Type B pancreatic cell (in vitro differentiated cells): ENCODE results near the gene SNX17. TPM values are rescaled to one million over a fixed set of nuclear protein-coding genes. Genes with fewer than 3 reads are reported as not detected.

Experiments used
- DNase-seq: peaks from one replicate; pipeline ENCODE4 v3.0.0; 2021; ENCODE audit warnings: mixed read lengths; ENCODE audit not compliant: unreplicated experiment; ENCODE audit errors: extremely low spot score
- H3K27ac Mint-ChIP-seq: 2 replicates; pipeline ENCODE4 v1.8.0; 2021; ENCODE audit warnings: mild to moderate bottlenecking, mixed read lengths
- H3K27me3 Mint-ChIP-seq: 2 replicates; pipeline ENCODE4 v1.8.0; 2021; ENCODE audit warnings: mixed read lengths
- H3K36me3 Mint-ChIP-seq: 2 replicates; pipeline ENCODE4 v1.8.0; 2021; ENCODE audit warnings: mixed read lengths
- H3K4me1 Mint-ChIP-seq: one replicate; pipeline ENCODE4 v1.8.0; 2021; ENCODE audit warnings: mixed read lengths; ENCODE audit not compliant: unreplicated experiment
- H3K4me3 Mint-ChIP-seq: 2 replicates; pipeline ENCODE4 v1.8.0; 2021; ENCODE audit warnings: mild to moderate bottlenecking, mixed read lengths
- H3K9me3 Mint-ChIP-seq: 2 replicates; pipeline ENCODE4 v1.8.0; 2021; ENCODE audit warnings: mixed read lengths
- total RNA-seq: library from RNA; stranded (reverse); gene quantifications from 2 replicates; pipeline ENCODE4 v1.2.1, GENCODE V29; 2021; ENCODE audit warnings: low replicate concordance
- TF ChIP-seq, protein P1 (sequence below): fragments of 200-600 bp; sonication (generic); conservative IDR thresholded peaks from 2 replicates; pipeline ENCODE4 v1.5.0; 2021; ENCODE audit warnings: antibody characterized with exemption, mild to moderate bottlenecking

SNX17 gene
- total RNA-seq, 1 donor from 2014 or later: 94.3 TPM

DNA sequence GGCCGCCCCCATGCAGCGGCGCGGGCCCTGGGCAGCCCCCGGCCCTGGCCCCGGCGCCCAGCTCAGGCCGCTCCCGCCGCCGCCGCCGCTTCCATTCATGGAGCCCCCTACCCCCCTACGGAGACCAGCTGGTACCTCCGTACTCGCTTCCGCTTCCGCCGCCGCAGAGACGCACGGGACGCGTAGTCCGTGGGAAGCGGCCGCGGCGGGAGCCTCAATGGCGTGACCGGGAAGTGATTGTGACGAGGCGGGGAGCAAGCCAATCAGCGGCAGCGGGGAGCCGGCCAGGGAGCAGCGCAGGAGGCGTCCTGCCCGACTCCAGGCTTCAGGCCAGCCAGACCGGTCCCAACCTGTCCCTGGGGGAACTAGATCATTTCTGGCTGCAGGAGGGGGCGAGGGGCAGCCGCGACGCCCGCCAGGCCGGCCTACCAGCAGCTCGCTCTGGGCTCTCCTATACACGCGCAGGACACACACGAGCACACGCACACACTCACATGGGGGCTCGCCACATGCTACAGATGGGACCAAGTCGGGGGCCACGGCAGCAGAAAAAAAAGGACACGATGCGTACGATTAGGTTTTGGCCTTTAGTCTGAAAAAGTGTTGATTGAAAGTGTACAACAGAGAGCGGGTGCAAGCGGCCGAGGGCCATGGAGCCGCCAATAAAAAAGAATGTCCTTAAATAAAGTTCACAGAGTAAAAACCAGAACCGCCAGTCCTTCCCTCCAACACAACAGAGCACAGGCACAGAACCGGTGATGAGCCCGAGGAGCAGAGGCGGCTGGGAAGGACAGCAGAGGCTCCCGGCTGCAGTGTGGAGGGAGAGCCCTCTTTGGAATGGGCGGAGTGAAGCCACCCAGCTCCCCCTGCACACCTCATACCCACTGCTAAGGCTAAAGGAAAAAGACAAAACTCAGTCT lies 10.5 kb downstream of the SNX17 start, which contains the start of gene ZNF513:
ZNF513 (minus strand) TSS at position 109 of the 920 bp plus-strand sequence. CDS start 208 bp downstream, outside the sequence.
- TF ChIP-seq, protein P1, sequence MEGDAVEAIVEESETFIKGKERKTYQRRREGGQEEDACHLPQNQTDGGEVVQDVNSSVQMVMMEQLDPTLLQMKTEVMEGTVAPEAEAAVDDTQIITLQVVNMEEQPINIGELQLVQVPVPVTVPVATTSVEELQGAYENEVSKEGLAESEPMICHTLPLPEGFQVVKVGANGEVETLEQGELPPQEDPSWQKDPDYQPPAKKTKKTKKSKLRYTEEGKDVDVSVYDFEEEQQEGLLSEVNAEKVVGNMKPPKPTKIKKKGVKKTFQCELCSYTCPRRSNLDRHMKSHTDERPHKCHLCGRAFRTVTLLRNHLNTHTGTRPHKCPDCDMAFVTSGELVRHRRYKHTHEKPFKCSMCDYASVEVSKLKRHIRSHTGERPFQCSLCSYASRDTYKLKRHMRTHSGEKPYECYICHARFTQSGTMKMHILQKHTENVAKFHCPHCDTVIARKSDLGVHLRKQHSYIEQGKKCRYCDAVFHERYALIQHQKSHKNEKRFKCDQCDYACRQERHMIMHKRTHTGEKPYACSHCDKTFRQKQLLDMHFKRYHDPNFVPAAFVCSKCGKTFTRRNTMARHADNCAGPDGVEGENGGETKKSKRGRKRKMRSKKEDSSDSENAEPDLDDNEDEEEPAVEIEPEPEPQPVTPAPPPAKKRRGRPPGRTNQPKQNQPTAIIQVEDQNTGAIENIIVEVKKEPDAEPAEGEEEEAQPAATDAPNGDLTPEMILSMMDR: no peak
- no peaks in the 10 kb centered on the region for H3K27me3 Mint-ChIP-seq
- H3K4me3 Mint-ChIP-seq: peak within 1 kb of the TSS; percentile 88
- peak; percentile 96 for DNase-seq
- H3K4me1 Mint-ChIP-seq: peaks cover 24% of the 10 kb centered on the region
- H3K9me3 Mint-ChIP-seq: no peaks in the 10 kb centered on the region
- peaks cover 26% of the 10 kb centered on the region for H3K36me3 Mint-ChIP-seq
- H3K27ac Mint-ChIP-seq: peak within 1 kb of the TSS; percentile 97

DNA sequence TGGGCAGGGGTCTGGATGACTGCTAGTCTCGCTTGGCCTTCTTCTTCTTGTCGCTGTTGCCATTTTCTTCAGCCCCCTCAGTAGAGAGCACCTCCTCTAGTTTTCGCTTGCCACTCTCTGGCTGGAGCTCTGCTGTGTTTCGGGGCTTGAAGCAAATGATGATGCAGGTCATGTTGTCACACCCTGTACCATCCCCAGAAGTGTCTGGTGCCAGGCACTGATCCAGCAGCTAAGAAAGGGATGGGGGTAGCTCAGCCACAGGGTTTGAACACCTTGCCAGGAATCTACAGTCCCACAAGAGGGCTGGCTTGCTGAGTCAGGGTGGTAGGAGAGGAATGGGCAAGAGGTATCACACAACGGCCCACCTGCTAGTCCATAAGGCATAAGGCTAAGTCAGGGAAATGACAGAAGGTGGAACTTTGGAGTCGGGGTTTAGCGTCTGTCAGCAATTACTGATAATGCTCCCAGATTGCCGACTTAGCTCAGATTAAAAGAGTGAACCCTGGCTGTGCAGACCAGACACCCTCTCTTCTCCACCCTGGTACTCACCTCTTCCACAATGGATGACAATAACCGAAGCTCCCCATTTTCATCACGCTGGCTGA lies 11.3 kb downstream of the SNX17 start:
- Mint-ChIP-seq H3K4me3 (peak overlapping the region; percentile 88), H3K36me3 (peaks cover 28% of the 10 kb centered on the region), H3K4me1 (peaks cover 24% of the 10 kb centered on the region), H3K27ac (peak overlapping the region; percentile 97), H3K9me3 (no peaks in the 10 kb centered on the region), H3K27me3 (no peaks in the 10 kb centered on the region)
- no peak for DNase-seq
- TF ChIP-seq, protein P1: no peak

DNA sequence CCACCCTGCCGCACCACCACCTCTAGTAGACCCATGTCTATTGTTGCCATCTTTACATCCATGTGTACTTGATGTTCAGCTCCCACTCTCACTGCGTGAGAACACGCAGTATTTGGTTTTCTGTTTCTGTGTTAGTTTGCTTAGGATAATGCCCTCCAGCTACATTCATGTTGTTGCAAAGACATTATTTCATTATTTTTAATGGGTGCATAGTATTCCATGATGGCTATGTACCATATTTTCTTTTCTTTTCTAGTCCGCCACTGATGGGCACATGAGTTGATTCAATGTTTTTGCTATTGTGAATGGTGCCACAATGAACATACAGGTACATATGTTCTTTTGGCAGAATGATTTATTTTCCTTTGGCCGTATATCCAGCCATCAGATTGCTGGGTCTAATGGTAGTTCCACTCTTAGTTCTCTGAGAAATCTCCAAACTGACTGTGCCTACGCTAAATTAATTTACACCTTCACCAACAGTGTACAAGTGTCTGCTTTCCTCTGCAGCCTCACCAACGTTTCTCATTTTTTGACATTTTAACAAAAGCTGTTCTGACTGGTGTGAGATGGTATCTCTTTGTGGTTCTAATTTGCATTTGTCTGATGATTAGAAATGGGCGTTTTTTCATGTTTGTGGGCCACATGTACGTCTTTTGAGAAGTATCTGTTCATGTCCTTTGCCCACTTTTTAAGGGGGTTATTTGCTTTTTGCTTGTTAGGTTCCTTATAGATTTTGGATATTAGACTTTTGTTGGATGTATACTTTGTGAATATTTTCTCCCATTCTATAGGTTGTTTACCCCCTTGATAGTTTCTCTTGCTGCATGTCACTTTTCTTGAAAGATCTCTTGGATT lies 20.6 kb downstream of the SNX17 start:
- TF ChIP-seq, protein P1: no peak
- DNase-seq: no peak
- Mint-ChIP-seq H3K36me3 (peaks cover 11% of the 10 kb centered on the region), H3K9me3 (no peaks in the 10 kb centered on the region), H3K27me3 (no peaks in the 10 kb centered on the region), H3K4me1 (no peaks in the 10 kb centered on the region), H3K27ac (no peak overlapping the region), H3K4me3 (no peak overlapping the region)

DNA sequence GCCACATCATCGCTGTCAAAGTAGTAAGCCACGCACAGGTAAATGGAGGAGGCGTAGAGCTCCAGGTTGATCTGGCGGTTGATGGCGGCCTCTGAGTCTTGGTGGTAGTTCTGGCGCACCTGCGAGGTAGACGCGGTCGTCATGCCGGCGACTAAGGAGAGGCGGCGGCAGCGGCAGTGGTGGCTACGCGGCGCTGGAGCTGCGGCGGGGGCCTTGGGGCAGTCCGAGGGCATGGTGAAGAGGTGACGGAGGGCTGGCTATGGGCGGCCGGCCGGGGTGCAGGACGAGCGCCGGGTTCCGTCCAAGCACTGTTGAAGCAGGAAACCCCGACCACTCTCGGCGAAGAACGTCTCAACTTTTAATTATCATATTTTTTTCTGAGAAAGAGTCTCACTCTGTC lies 22.8 kb downstream of the SNX17 start:
- Mint-ChIP-seq H3K9me3 (no peaks in the 10 kb centered on the region), H3K27me3 (no peaks in the 10 kb centered on the region), H3K4me1 (no peaks in the 10 kb centered on the region), H3K27ac (no peak overlapping the region), H3K4me3 (no peak overlapping the region), H3K36me3 (peaks cover 15% of the 10 kb centered on the region)
- TF ChIP-seq, protein P1: no peak
- DNase-seq: no peak

DNA sequence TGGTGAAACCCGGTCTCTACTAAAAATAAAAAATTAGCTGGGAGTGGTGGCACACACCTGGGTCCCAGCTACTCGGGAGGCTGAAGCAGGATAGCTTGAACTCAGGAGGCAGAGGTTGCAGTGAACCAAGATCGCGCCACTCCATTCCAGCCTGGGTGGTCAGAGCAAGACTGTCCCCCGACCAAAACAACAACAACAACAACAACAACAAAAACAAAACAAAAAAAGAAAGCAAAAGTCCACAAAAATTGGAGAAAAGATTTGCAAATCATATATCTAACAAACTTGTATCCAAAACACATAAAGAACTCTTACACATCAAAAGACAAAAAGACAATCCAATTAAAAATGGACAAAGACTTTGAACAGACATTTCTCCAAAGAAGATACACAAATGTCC lies 28.5 kb downstream of the SNX17 start:
- H3K27ac Mint-ChIP-seq: no peak overlapping the region
- H3K4me3 Mint-ChIP-seq: no peak overlapping the region

More for the DNA sequence above, 28.5 kb downstream of the SNX17 start:
- Mint-ChIP-seq H3K36me3 (peaks cover 8% of the 10 kb centered on the region), H3K27me3 (no peaks in the 10 kb centered on the region), H3K4me1 (peaks cover 4% of the 10 kb centered on the region), H3K9me3 (no peaks in the 10 kb centered on the region)
- TF ChIP-seq, protein P1: no peak
- no peak for DNase-seq
